ENCODE measurements around the gene TRAPPC6A. TPM values are rescaled to one million over a fixed set of nuclear protein-coding genes. Genes with fewer than 3 reads are reported as not detected.

Gene TRAPPC6A
- total and polyA plus RNA-seq, 2 donors (not counting 1 experiment from before 2014, with no cell fraction given), result 40.3 to 79.0 TPM

DNA sequence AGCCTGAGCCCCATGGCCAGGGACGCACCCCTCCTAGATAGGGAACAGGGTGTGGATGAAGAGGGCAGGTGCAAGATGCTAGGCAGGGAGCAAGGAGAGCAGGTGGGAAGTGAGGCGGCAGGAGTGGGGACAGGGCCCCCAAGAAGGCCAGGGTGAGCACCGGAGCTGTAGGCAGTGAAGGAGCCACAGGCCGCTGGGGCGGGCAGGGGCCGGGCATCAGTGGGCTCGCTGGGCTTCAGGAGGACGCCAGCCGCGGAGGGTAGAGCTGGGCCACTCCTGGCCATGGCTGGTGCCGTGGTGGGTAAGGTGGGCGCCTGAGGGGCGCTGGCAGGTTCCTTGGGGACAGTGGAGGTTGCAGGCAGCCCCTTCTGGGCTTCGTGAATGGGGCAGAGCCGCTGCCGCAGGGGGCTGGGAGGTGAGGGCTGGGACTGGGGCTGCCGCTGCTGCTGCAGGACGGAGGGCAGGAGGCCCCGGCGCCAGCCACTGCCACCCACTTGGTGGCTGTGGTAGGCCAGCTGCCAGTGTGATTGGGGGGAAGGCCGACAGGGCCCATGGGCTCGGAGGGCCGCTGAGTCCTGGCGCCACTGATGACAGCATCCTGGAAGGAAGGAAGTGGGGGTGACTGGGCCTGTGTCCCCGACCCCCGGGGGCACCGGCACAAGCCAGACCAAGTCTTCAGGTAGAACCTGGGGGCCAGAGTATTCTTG lies 19.4 kb downstream of the TRAPPC6A start:
- no peak overlapping the region for H3K9ac ChIP-seq (ENCODE audit: low read length)
- no peak for ATAC-seq (ENCODE audit: low read depth)
- no peak overlapping the region for H3K27ac Mint-ChIP-seq
- no peaks in the 10 kb centered on the region for H3K9me3 Mint-ChIP-seq (ENCODE audit: insufficient read depth)
- H3K4me3 Mint-ChIP-seq, result no peak overlapping the region
- WGBS (ENCODE audit: insufficient coverage), result 53% methylated on average over 27 of the region's 27 CpGs
- peaks cover 9% of the 10 kb centered on the region for H3K4me1 Mint-ChIP-seq
- peaks cover 5 to 6% of the 10 kb centered on the region in 2 donors for H3K4me1 ChIP-seq (ENCODE audit: control insufficient read depth in 2 of 2, insufficient read depth in 2 of 2, low read length in 2 of 2)
- no peak overlapping the region for H3K27ac ChIP-seq (ENCODE audit: low read length in 2 of 2)
- ChIA-PET CTCF (interaction anchor here (1.3 kb wide), 1 partner anchor 23 kb away, joined by 3 read pairs; no protein-coding TSS in a partner anchor), POLR2A (no interaction called here)
- H3K4me2 ChIP-seq (replicated peaks; ENCODE audit: low read depth, low read length, poor library complexity, severe bottlenecking), result no peak overlapping the region
- H2AFZ ChIP-seq (ENCODE audit: insufficient read depth, low read depth, low read length, poor library complexity, severe bottlenecking), result no peak overlapping the region
- H3K79me2 ChIP-seq (ENCODE audit: control insufficient read depth, insufficient read depth, low read length), result no peaks in the 10 kb centered on the region
- no peak for DNase-seq
- no peak overlapping the region for H3K4me3 ChIP-seq (ENCODE audit: control extremely low read depth in 1 of 5, extremely low read depth in 1 of 5, insufficient read depth in 1 of 5, low read depth in 2 of 5, low read length in 4 of 5)
- peaks cover 0 to 8% (median 0%) of the 10 kb centered on the region in 3 donors for H3K9me3 ChIP-seq (ENCODE audit: control extremely low read depth in 1 of 3, control insufficient read depth in 2 of 3, insufficient read depth in 1 of 3, low read length in 2 of 3)
- TF ChIP-seq EZH2 (IDR thresholded peaks at IDR 0.05; ENCODE audit: borderline replicate concordance, insufficient read depth, low read depth, low read length, poor library complexity, severe bottlenecking) (no peak), CTCF (IDR thresholded peaks at IDR 0.05) (no peak)
- no peaks in the 10 kb centered on the region for H4K20me1 ChIP-seq (ENCODE audit: control insufficient read depth, insufficient read depth, low read length, poor library complexity, severe bottlenecking)
- H3K36me3 ChIP-seq (replicated peaks in 1 of 2; ENCODE audit: control extremely low read depth in 1 of 2, control insufficient read depth in 1 of 2, extremely low read depth in 1 of 2, insufficient read depth in 2 of 2, low read length in 1 of 2), result no peaks in the 10 kb centered on the region
- H3K27me3 Mint-ChIP-seq, result peaks cover 37% of the 10 kb centered on the region
- H3K27me3 ChIP-seq (replicated peaks in 1 of 4; ENCODE audit: control extremely low read depth in 1 of 4, control insufficient read depth in 3 of 4, insufficient read depth in 4 of 4, low read length in 3 of 4), result peaks cover 0 to 35% (median 11%) of the 10 kb centered on the region in 4 experiments
- intact Hi-C loops (cut with micrococcal nuclease), result no loop called here

DNA sequence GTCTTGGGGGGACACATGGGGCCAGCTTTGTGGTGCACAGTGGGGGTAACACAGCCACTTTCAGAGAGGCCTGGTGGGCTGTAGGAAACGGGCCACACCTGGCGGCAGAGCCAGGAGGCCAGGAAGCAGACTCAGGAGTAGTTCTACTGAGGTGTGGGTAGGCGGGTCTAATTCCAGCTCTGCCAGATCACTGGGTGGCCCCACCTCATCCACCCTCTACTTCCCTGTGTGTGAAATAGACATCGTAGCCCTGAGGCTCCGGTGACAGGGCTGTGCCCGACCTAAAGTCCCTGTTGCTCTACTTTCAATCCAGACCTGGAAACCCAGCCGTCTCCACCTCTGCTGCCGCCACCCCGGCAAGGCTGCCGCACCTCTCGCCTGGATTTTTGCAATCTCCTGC lies 21.3 kb downstream of the TRAPPC6A start:
- peaks cover 41% of the 10 kb centered on the region for H3K27me3 Mint-ChIP-seq
- peaks cover 16% of the 10 kb centered on the region for H3K4me1 Mint-ChIP-seq
- ATAC-seq (ENCODE audit: low read depth), result no peak
- H3K9me3 Mint-ChIP-seq (ENCODE audit: insufficient read depth), result no peaks in the 10 kb centered on the region
- Histone ChIP-seq H3K9ac (ENCODE audit: low read length) (no peak overlapping the region), H3K27me3 (replicated peaks in 1 of 4; ENCODE audit: control extremely low read depth in 1 of 4, control insufficient read depth in 3 of 4, insufficient read depth in 4 of 4, low read length in 3 of 4) (peaks cover 0 to 51% (median 14%) of the 10 kb centered on the region in 4 experiments), H4K20me1 (ENCODE audit: control insufficient read depth, insufficient read depth, low read length, poor library complexity, severe bottlenecking) (no peaks in the 10 kb centered on the region), H3K4me2 (replicated peaks; ENCODE audit: low read depth, low read length, poor library complexity, severe bottlenecking) (no peak overlapping the region), H2AFZ (ENCODE audit: insufficient read depth, low read depth, low read length, poor library complexity, severe bottlenecking) (no peak overlapping the region), H3K27ac (ENCODE audit: low read length in 2 of 2) (no peak overlapping the region), H3K36me3 (replicated peaks in 1 of 2; ENCODE audit: control extremely low read depth in 1 of 2, control insufficient read depth in 1 of 2, extremely low read depth in 1 of 2, insufficient read depth in 2 of 2, low read length in 1 of 2) (no peaks in the 10 kb centered on the region), H3K4me1 (ENCODE audit: control insufficient read depth in 2 of 2, insufficient read depth in 2 of 2, low read length in 2 of 2) (peaks cover 22 to 24% of the 10 kb centered on the region in 2 donors), H3K79me2 (ENCODE audit: control insufficient read depth, insufficient read depth, low read length) (no peaks in the 10 kb centered on the region), H3K9me3 (ENCODE audit: control extremely low read depth in 1 of 3, control insufficient read depth in 2 of 3, insufficient read depth in 1 of 3, low read length in 2 of 3) (peaks cover 0 to 20% (median 0%) of the 10 kb centered on the region in 3 donors), H3K4me3 (ENCODE audit: control extremely low read depth in 1 of 5, extremely low read depth in 1 of 5, insufficient read depth in 1 of 5, low read depth in 2 of 5, low read length in 4 of 5) (no peak overlapping the region)
- POLR2A ChIA-PET, result no interaction called here
- DNase-seq, result no peak
- intact Hi-C loops (cut with micrococcal nuclease), result no loop called here
- H3K27ac Mint-ChIP-seq, result no peak overlapping the region
- 93% methylated on average over 8 of the region's 11 CpGs for WGBS (ENCODE audit: insufficient coverage)
- CTCF ChIA-PET, result no interaction called here
- H3K4me3 Mint-ChIP-seq, result no peak overlapping the region
- TF ChIP-seq EZH2 (IDR thresholded peaks at IDR 0.05; ENCODE audit: borderline replicate concordance, insufficient read depth, low read depth, low read length, poor library complexity, severe bottlenecking) (no peak), CTCF (IDR thresholded peaks at IDR 0.05) (no peak)
